Nephron (organoid): Measurements from ENCODE around the gene KCTD17.

Experiments used
- H3K27ac Mint-ChIP-seq, 3 experiments: 2 replicates each; pipeline ENCODE4 v1.8.0; 2020; ENCODE audit warnings: mixed read lengths in 3 of 3, mild to moderate bottlenecking in 2 of 3, moderate library complexity in 1 of 3
- H3K27me3 Mint-ChIP-seq: 2 replicates; pipeline ENCODE4 v1.8.0; 2021; ENCODE audit warnings: low read depth, mild to moderate bottlenecking, moderate library complexity, mixed read lengths
- H3K36me3 Mint-ChIP-seq: 2 replicates; pipeline ENCODE4 v1.8.0; 2020; ENCODE audit warnings: low read depth, mixed read lengths
- H3K4me1 Mint-ChIP-seq: 2 replicates; pipeline ENCODE4 v1.8.0; 2020; ENCODE audit warnings: mixed read lengths
- H3K4me3 Mint-ChIP-seq, 3 experiments: 2 replicates each; pipeline ENCODE4 v1.8.0; 2020; ENCODE audit warnings: mild to moderate bottlenecking in 3 of 3, mixed read lengths in 3 of 3, moderate library complexity in 2 of 3
- H3K9me3 Mint-ChIP-seq: 2 replicates; pipeline ENCODE4 v1.8.0; 2020; ENCODE audit warnings: mixed read lengths
- TF ChIP-seq, protein P1 (sequence below), 3 experiments: fragments of 200-600 bp; sonication (generic); IDR thresholded peaks; one replicate each; pipeline ENCODE4 v1.5.0; 2021; ENCODE audit warnings: antibody characterized with exemption in 3 of 3; ENCODE audit not compliant: unreplicated experiment in 3 of 3

KCTD17 gene

DNA sequence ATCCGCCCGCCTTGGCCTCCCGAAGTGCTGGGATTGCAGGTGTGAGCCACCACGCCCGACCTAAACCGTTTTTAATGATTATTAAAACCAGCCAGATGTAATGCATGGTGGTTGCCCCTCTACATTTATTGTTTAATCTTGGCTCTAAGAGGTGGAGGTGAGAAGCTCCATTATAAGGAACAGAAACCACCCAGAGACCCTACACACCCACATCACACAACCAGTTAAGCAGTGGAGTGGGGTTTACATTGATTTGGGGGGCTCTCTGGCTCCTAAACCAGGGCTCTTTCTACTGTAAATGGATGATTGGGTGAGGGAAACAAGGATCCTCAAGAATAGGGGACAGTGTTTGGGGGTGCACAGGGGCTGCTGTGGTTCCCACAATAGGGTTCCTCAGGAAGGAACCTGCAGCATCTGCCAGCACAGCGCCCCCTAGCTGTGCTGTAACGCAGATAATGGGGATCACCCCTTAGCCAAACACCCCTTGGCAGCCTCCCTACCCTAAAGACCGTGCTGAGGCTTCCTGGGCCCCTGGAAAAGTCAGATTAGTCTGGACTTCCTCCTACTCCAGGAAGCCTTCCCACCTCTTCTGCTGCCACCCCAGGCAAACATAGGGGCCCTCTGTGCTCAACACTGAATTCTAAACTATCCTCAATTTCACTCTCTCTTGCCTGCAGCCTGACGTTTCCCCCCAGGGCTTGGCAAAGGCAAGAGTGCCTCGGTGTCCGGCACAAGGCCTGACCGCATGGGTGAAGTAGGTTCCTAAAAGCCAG is 29.6 kb upstream of the KCTD17 start:
- Mint-ChIP-seq H3K9me3 (no peaks in the 10 kb centered on the region), H3K27me3 (no peaks in the 10 kb centered on the region), H3K36me3 (peaks cover 22% of the 10 kb centered on the region), H3K4me1 (peaks cover 7% of the 10 kb centered on the region), H3K27ac (peak overlapping the region; percentile 68 to 88 (median 75)), H3K4me3 (peak overlapping the region; percentile 78 to 86 (median 85))
- TF ChIP-seq, protein P1, sequence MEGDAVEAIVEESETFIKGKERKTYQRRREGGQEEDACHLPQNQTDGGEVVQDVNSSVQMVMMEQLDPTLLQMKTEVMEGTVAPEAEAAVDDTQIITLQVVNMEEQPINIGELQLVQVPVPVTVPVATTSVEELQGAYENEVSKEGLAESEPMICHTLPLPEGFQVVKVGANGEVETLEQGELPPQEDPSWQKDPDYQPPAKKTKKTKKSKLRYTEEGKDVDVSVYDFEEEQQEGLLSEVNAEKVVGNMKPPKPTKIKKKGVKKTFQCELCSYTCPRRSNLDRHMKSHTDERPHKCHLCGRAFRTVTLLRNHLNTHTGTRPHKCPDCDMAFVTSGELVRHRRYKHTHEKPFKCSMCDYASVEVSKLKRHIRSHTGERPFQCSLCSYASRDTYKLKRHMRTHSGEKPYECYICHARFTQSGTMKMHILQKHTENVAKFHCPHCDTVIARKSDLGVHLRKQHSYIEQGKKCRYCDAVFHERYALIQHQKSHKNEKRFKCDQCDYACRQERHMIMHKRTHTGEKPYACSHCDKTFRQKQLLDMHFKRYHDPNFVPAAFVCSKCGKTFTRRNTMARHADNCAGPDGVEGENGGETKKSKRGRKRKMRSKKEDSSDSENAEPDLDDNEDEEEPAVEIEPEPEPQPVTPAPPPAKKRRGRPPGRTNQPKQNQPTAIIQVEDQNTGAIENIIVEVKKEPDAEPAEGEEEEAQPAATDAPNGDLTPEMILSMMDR (IDR thresholded peaks at IDR 0.05; ENCODE audit: unreplicated experiment in 3 of 3) = peak; percentile 55 to 62 (median 56)

- Mint-ChIP-seq H3K4me1 (peaks cover 5% of the 10 kb centered on the region), H3K36me3 (peaks cover 25% of the 10 kb centered on the region), H3K27ac (no peak overlapping the region), H3K27me3 (no peaks in the 10 kb centered on the region), H3K4me3 (peak overlapping the region; percentile 78 to 86 (median 85)), H3K9me3 (no peaks in the 10 kb centered on the region)
- TF ChIP-seq, protein P1 (IDR thresholded peaks at IDR 0.05; ENCODE audit: unreplicated experiment in 3 of 3) = no peak
Measured at GRCh38 chr22:37022483-37023337, 28.8 kb upstream of the KCTD17 start.

- peaks cover 5% of the 10 kb centered on the region for H3K4me1 Mint-ChIP-seq
- peaks cover 30% of the 10 kb centered on the region for H3K36me3 Mint-ChIP-seq
- TF ChIP-seq, protein P1 (IDR thresholded peaks at IDR 0.05; ENCODE audit: unreplicated experiment in 3 of 3) = no peak
- no peaks in the 10 kb centered on the region for H3K9me3 Mint-ChIP-seq
- no peak overlapping the region for H3K27ac Mint-ChIP-seq
- H3K27me3 Mint-ChIP-seq = no peaks in the 10 kb centered on the region
- no peak overlapping the region for H3K4me3 Mint-ChIP-seq
Measured at GRCh38 chr22:37023743-37024338, 27.7 kb upstream of the KCTD17 start.

- TF ChIP-seq, protein P1 (IDR thresholded peaks at IDR 0.05; ENCODE audit: unreplicated experiment in 3 of 3) = no peak
- peaks cover 35% of the 10 kb centered on the region for H3K36me3 Mint-ChIP-seq
Measured at GRCh38 chr22:37024339-37025157, 27.0 kb upstream of the KCTD17 start.

GRCh38 chr22:37025500-37026070 is 26.0 kb upstream of the KCTD17 start:
- Mint-ChIP-seq H3K27me3 (no peaks in the 10 kb centered on the region), H3K4me1 (peaks cover 5% of the 10 kb centered on the region), H3K9me3 (no peaks in the 10 kb centered on the region), H3K4me3 (no peak overlapping the region), H3K36me3 (peaks cover 38% of the 10 kb centered on the region), H3K27ac (no peak overlapping the region)
- TF ChIP-seq, protein P1 (IDR thresholded peaks at IDR 0.05; ENCODE audit: unreplicated experiment in 3 of 3) = no peak

More at GRCh38 chr22:37024339-37025157, 27.0 kb upstream of the KCTD17 start:
- H3K27me3 Mint-ChIP-seq = no peaks in the 10 kb centered on the region
- peaks cover 5% of the 10 kb centered on the region for H3K4me1 Mint-ChIP-seq
- H3K4me3 Mint-ChIP-seq = no peak overlapping the region
- H3K9me3 Mint-ChIP-seq = no peaks in the 10 kb centered on the region
- H3K27ac Mint-ChIP-seq = no peak overlapping the region
